ENCODE data around the gene CTIF. TPM values are rescaled to one million over a fixed set of nuclear protein-coding genes. Genes with fewer than 3 reads are reported as not detected.

Gene CTIF
- total and polyA plus RNA-seq, 4 donors = 10.6 to 26.7 (median 12.3) TPM

GRCh38 chr18:48662011-48662661 is 123.3 kb downstream of the CTIF start:
- TF ChIP-seq REST (IDR thresholded peaks at IDR 0.05) (no peak), RXRA (IDR thresholded peaks at IDR 0.05) (no peak), MAX (IDR thresholded peaks at IDR 0.05) (no peak)
- WGBS = 70% methylated on average over 9 of the region's 9 CpGs
- H3K4me1 ChIP-seq (ENCODE audit: control insufficient read depth in 4 of 4, insufficient read depth in 4 of 4, low read length in 3 of 4) = peaks cover 0 to 29% (median 15%) of the 10 kb centered on the region in 4 donors
- no peak for DNase-seq (ENCODE audit: low spot score)
- no peaks in the 10 kb centered on the region for H3K27me3 ChIP-seq (ENCODE audit: control insufficient read depth in 4 of 4, insufficient read depth in 4 of 4, low read length in 3 of 4)
- no peak overlapping the region for H3K27ac ChIP-seq (ENCODE audit: low read depth in 1 of 2, low read length in 2 of 2)
- peaks cover 0 to 7% (median 4%) of the 10 kb centered on the region in 4 donors for H3K36me3 ChIP-seq (ENCODE audit: control insufficient read depth in 4 of 4, insufficient read depth in 3 of 4, low read depth in 1 of 4, low read length in 3 of 4)
- H3K9me3 ChIP-seq (ENCODE audit: control insufficient read depth in 4 of 4, low read length in 3 of 4) = no peaks in the 10 kb centered on the region
- no peak overlapping the region for H3K9ac ChIP-seq (ENCODE audit: low read depth in 1 of 2, low read length in 2 of 2)
- no peak overlapping the region for H3K4me3 ChIP-seq (ENCODE audit: low read depth in 1 of 3, low read length in 3 of 3)

- 94% methylated on average over 14 of the region's 14 CpGs for WGBS
- Histone ChIP-seq H3K27me3 (ENCODE audit: control insufficient read depth in 4 of 4, insufficient read depth in 4 of 4, low read length in 3 of 4) (no peaks in the 10 kb centered on the region), H3K4me3 (ENCODE audit: low read depth in 1 of 3, low read length in 3 of 3) (no peak overlapping the region), H3K36me3 (ENCODE audit: control insufficient read depth in 4 of 4, insufficient read depth in 3 of 4, low read depth in 1 of 4, low read length in 3 of 4) (peaks cover 0 to 7% (median 4%) of the 10 kb centered on the region in 4 donors), H3K9me3 (ENCODE audit: control insufficient read depth in 4 of 4, low read length in 3 of 4) (no peaks in the 10 kb centered on the region), H3K27ac (ENCODE audit: low read depth in 1 of 2, low read length in 2 of 2) (peak overlapping the region in 1 of 2 donors; percentile 9), H3K4me1 (ENCODE audit: control insufficient read depth in 4 of 4, insufficient read depth in 4 of 4, low read length in 3 of 4) (peaks cover 0 to 33% (median 17%) of the 10 kb centered on the region in 4 donors), H3K9ac (ENCODE audit: low read depth in 1 of 2, low read length in 2 of 2) (no peak overlapping the region)
- TF ChIP-seq RAD21 (IDR thresholded peaks at IDR 0.05) = no peak
- DNase-seq (ENCODE audit: low spot score) = no peak
These were observed 124.5 kb downstream of the CTIF start for GRCh38 chr18:48663096-48663930.

- peaks cover 0 to 41% (median 25%) of the 10 kb centered on the region in 4 donors for H3K4me1 ChIP-seq (ENCODE audit: control insufficient read depth in 4 of 4, insufficient read depth in 4 of 4, low read length in 3 of 4)
- H3K36me3 ChIP-seq (ENCODE audit: control insufficient read depth in 4 of 4, insufficient read depth in 3 of 4, low read depth in 1 of 4, low read length in 3 of 4) = peaks cover 0 to 7% (median 4%) of the 10 kb centered on the region in 4 donors
- DNase-seq (ENCODE audit: low spot score) = peak; percentile 80
- peak overlapping the region in 1 of 2 donors; percentile 9 for H3K27ac ChIP-seq (ENCODE audit: low read depth in 1 of 2, low read length in 2 of 2)
- H3K4me3 ChIP-seq (ENCODE audit: low read depth in 1 of 3, low read length in 3 of 3) = no peak overlapping the region
- H3K9me3 ChIP-seq (ENCODE audit: control insufficient read depth in 4 of 4, low read length in 3 of 4) = no peaks in the 10 kb centered on the region
- WGBS = 41% methylated on average over 29 of the region's 29 CpGs
- H3K9ac ChIP-seq (ENCODE audit: low read depth in 1 of 2, low read length in 2 of 2) = no peak overlapping the region
- no peaks in the 10 kb centered on the region for H3K27me3 ChIP-seq (ENCODE audit: control insufficient read depth in 4 of 4, insufficient read depth in 4 of 4, low read length in 3 of 4)
- TF ChIP-seq ZBTB33 (IDR thresholded peaks at IDR 0.05) (no peak), REST (IDR thresholded peaks at IDR 0.05) (no peak), FOXA2 (IDR thresholded peaks at IDR 0.05) (no peak), CTCF (IDR thresholded peaks at IDR 0.05; ENCODE audit: low read depth, low read length, missing input control) (peak; percentile 85), RXRA (IDR thresholded peaks at IDR 0.05) (peak; percentile 41 to 44), JUND (IDR thresholded peaks at IDR 0.05) (no peak), HNF4A (conservative IDR thresholded peaks at IDR 0.05) (peak; percentile 36 to 58), MAX (IDR thresholded peaks at IDR 0.05) (no peak)
These were observed 125.4 kb downstream of the CTIF start for GRCh38 chr18:48663931-48664847.

All from liver (tissue), 9 donors.